H1 (cell line): ENCODE data around the gene MORC1.

Source experiments
- CEBPB ChIP-seq: IDR thresholded peaks from 2 replicates; pipeline ENCODE4 v1.6.1; 2012; ENCODE audit warnings: low read depth, low read length
- CTCF ChIP-seq, 3 experiments: IDR thresholded peaks; 1 replicate in 2 of 3; 2 replicates in 1 of 3; pipeline versions ENCODE4 v1.5.1 to v1.6.1; 2011; ENCODE audit warnings: low read length in 3 of 3, mild to moderate bottlenecking in 3 of 3, inconsistent platforms in 2 of 3, low read depth in 1 of 3, moderate library complexity in 1 of 3; ENCODE audit not compliant: insufficient read depth in 1 of 3; ENCODE audit errors: control extremely low read depth in 1 of 3
- EGR1 ChIP-seq: IDR thresholded peaks from 2 replicates; pipeline ENCODE4 v1.6.1; 2011; ENCODE audit warnings: low read depth, low read length, borderline replicate concordance
- FOSL1 ChIP-seq: IDR thresholded peaks from 2 replicates; pipeline ENCODE4 v1.6.1; 2011; ENCODE audit warnings: mild to moderate bottlenecking, low read depth, low read length, moderate library complexity; ENCODE audit not compliant: insufficient read depth
- KDM4A ChIP-seq: IDR thresholded peaks from one replicate; pipeline ENCODE4 v1.7.1; 2012; ENCODE audit warnings: low read depth, mild to moderate bottlenecking, moderate library complexity, low read length, inconsistent platforms; ENCODE audit not compliant: severe bottlenecking
- RFX5 ChIP-seq: IDR thresholded peaks from 2 replicates; pipeline ENCODE4 v1.6.1; 2011; ENCODE audit warnings: low read depth, low read length, improper control_type of control experiment, borderline replicate concordance
- TBP ChIP-seq: IDR thresholded peaks from 2 replicates; pipeline ENCODE4 v1.6.1; 2011; ENCODE audit warnings: low read depth, low read length, improper control_type of control experiment
- YY1 ChIP-seq: IDR thresholded peaks from 2 replicates; pipeline ENCODE4 v1.6.1; 2011; ENCODE audit warnings: low read depth, mild to moderate bottlenecking, low read length
- ZNF274 ChIP-seq: IDR thresholded peaks from 2 replicates; pipeline ENCODE4 v1.7.0; 2012; ENCODE audit warnings: low read length, borderline replicate concordance; ENCODE audit errors: extremely low read depth

- TF ChIP-seq TBP: no peak
- TF ChIP-seq ZNF274: no peak
- TF ChIP-seq CTCF (IDR thresholded peaks at IDR 0.05; ENCODE audit: control extremely low read depth in 1 of 3, insufficient read depth in 1 of 3, low read depth in 1 of 3, low read length in 3 of 3): no peak
- TF ChIP-seq CEBPB: no peak
- no peak for TF ChIP-seq FOSL1
- TF ChIP-seq EGR1: no peak
- no peak for TF ChIP-seq RFX5
- no peak for TF ChIP-seq YY1
- TF ChIP-seq KDM4A: no peak
These were observed 70.6 kb downstream of the MORC1 start for GRCh38 chr3:109047366-109047765.
